Ishikawa (cell line): Measurements from ENCODE around the gene CFAP91.

Source experiments
- CEBPB ChIP-seq: IDR thresholded peaks from 2 replicates; pipeline ENCODE4 v1.6.1; 2012
- CREB1 ChIP-seq: IDR thresholded peaks from 2 replicates; pipeline ENCODE4 v1.6.1; 2012; ENCODE audit warnings: low read depth
- EGR1 ChIP-seq: IDR thresholded peaks from 2 replicates; pipeline ENCODE4 v1.6.1; 2012
- EP300 ChIP-seq: IDR thresholded peaks from 2 replicates; pipeline ENCODE4 v1.6.1; 2012; ENCODE audit warnings: borderline replicate concordance
- FOXM1 ChIP-seq: IDR thresholded peaks from 2 replicates; pipeline ENCODE4 v1.6.1; 2012; ENCODE audit warnings: low read depth, borderline replicate concordance
- NFIC ChIP-seq: IDR thresholded peaks from 2 replicates; pipeline ENCODE4 v1.6.1; 2012
- RAD21 ChIP-seq: IDR thresholded peaks from 2 replicates; pipeline ENCODE4 v1.6.1; 2012; ENCODE audit warnings: low read depth
- TAF1 ChIP-seq: IDR thresholded peaks from 2 replicates; pipeline ENCODE4 v1.6.1; 2012; ENCODE audit warnings: low read depth, mild to moderate bottlenecking
- TCF12 ChIP-seq: IDR thresholded peaks from 2 replicates; pipeline ENCODE4 v1.6.1; 2012; ENCODE audit warnings: low read depth
- TEAD4 ChIP-seq: IDR thresholded peaks from 2 replicates; pipeline ENCODE4 v1.6.1; 2012
- YY1 ChIP-seq: IDR thresholded peaks from 2 replicates; pipeline ENCODE4 v1.6.1; 2012; ENCODE audit warnings: low read depth
- ZBTB7A ChIP-seq: IDR thresholded peaks from 2 replicates; pipeline ENCODE4 v1.6.1; 2012; ENCODE audit warnings: low read depth
- TF ChIP-seq, protein P1 (sequence below): IDR thresholded peaks from 2 replicates; pipeline ENCODE4 v1.6.1; 2012; ENCODE audit warnings: low read depth, mild to moderate bottlenecking
- TF ChIP-seq, protein P2 (sequence below): IDR thresholded peaks from 2 replicates; pipeline ENCODE4 v1.6.1; 2012
- TF ChIP-seq, protein P3 (sequence below): IDR thresholded peaks from 2 replicates; pipeline ENCODE4 v1.6.1; 2012

The CFAP91 gene

DNA sequence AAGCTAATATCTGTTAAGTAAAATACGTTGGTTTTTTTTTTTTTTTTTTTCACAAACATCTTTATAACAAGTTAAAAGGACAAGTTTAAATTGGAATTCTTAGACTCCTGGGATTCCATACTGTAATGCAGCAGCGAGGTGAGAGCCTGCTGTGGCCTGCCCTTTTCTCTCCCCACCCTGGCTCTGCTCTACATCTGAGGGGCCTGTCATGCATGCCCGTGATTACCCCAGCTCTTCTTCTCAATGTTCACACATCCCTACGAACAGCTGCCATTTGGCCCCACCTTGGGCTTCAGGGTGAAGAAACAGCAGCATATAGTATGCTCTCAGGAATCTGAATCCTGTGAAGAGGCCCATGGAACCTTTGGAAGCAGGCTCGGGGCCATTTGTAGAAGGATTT, 14.7 kb downstream of the CFAP91 start:
- TF ChIP-seq TEAD4 (no peak), TCF12 (no peak), YY1 (no peak), TAF1 (no peak), EP300 (no peak), FOXM1 (no peak), CEBPB (no peak), ZBTB7A (no peak), CREB1 (no peak), NFIC (no peak), EGR1 (no peak), RAD21 (no peak)
- TF ChIP-seq, protein P1, sequence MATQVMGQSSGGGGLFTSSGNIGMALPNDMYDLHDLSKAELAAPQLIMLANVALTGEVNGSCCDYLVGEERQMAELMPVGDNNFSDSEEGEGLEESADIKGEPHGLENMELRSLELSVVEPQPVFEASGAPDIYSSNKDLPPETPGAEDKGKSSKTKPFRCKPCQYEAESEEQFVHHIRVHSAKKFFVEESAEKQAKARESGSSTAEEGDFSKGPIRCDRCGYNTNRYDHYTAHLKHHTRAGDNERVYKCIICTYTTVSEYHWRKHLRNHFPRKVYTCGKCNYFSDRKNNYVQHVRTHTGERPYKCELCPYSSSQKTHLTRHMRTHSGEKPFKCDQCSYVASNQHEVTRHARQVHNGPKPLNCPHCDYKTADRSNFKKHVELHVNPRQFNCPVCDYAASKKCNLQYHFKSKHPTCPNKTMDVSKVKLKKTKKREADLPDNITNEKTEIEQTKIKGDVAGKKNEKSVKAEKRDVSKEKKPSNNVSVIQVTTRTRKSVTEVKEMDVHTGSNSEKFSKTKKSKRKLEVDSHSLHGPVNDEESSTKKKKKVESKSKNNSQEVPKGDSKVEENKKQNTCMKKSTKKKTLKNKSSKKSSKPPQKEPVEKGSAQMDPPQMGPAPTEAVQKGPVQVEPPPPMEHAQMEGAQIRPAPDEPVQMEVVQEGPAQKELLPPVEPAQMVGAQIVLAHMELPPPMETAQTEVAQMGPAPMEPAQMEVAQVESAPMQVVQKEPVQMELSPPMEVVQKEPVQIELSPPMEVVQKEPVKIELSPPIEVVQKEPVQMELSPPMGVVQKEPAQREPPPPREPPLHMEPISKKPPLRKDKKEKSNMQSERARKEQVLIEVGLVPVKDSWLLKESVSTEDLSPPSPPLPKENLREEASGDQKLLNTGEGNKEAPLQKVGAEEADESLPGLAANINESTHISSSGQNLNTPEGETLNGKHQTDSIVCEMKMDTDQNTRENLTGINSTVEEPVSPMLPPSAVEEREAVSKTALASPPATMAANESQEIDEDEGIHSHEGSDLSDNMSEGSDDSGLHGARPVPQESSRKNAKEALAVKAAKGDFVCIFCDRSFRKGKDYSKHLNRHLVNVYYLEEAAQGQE: no peak
- TF ChIP-seq, protein P2, sequence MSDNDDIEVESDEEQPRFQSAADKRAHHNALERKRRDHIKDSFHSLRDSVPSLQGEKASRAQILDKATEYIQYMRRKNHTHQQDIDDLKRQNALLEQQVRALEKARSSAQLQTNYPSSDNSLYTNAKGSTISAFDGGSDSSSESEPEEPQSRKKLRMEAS: no peak
- TF ChIP-seq, protein P3, sequence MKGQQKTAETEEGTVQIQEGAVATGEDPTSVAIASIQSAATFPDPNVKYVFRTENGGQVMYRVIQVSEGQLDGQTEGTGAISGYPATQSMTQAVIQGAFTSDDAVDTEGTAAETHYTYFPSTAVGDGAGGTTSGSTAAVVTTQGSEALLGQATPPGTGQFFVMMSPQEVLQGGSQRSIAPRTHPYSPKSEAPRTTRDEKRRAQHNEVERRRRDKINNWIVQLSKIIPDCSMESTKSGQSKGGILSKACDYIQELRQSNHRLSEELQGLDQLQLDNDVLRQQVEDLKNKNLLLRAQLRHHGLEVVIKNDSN: no peak

DNA sequence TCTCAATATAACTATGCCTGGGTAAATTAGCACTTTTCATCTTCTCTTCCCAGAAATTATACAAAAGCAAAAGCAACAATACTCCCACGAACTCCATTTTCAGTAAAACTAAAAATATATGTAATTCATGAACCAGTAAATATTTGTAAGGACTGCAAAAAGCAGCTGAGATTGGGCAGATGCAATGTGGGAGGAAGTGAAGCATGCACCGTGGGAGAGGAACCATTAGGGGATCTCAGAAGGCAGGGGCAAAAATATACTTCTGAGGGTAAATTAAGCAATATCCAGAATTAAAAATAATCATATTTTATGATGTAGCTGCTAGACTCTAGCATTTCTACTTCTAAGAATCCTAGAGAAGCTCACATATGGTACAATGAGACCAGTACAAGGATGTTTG, 20.2 kb downstream of the CFAP91 start:
- TF ChIP-seq FOXM1 (no peak), TCF12 (no peak), CREB1 (no peak), CEBPB (no peak), EGR1 (no peak), NFIC (no peak), TAF1 (no peak), YY1 (no peak), TEAD4 (no peak), RAD21 (no peak), EP300 (no peak), ZBTB7A (no peak)
- TF ChIP-seq, protein P1: no peak
- TF ChIP-seq, protein P2: no peak
- TF ChIP-seq, protein P3: no peak

DNA sequence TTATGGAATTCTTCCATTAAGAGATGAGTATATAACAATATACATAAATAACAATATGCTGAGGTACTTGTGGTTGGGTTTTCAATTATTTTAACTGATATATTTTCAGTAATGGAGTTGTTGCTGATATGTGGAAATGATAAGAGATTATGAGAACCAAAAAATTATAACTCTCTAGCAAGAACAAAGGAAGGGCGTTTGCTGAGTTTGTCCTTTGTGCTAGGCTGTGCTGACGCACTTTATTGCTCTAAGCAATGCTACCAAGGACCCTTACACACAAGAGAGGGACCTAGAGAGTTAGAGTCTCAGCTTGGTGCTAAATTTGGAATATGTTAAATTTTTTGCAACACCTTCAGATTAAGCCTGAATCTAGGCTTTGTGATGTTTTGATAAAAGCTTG, 24.1 kb downstream of the CFAP91 start:
- TF ChIP-seq, protein P3: no peak
- TF ChIP-seq TAF1 (no peak), EGR1 (no peak), RAD21 (no peak), CEBPB (no peak), EP300 (no peak), CREB1 (no peak), TCF12 (no peak), FOXM1 (no peak), ZBTB7A (no peak), TEAD4 (no peak), YY1 (no peak), NFIC (no peak)
- TF ChIP-seq, protein P1: no peak
- TF ChIP-seq, protein P2: no peak

DNA sequence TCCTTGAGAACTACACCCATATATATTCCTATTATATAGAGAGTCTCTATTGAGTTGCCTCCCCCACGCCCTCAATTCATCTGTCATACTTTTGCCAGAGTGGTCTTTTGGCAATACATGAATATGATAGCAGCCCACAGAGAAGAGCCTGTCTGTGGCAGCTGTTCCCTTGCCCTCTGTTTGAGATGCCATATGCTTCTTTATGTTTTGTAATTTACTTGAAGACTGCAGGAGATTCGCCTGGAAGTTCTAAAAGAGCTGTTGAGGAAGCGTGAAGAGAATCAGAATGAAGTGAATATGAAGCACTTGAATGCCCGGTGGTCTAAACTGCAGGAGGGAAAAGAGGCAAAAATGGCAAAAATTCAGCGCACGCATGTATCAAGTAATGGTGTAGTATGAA, 27.2 kb downstream of the CFAP91 start:
- TF ChIP-seq ZBTB7A (no peak), YY1 (no peak), RAD21 (no peak), CREB1 (no peak)
